ENCODE data around the gene CBLN3.

GRCh38 chr14:24379907-24380730 lies 49.3 kb downstream of the CBLN3 start:
- no peak for TF ChIP-seq CTCF (IDR thresholded peaks at IDR 0.05 in 2 of 3, conservative IDR thresholded peaks at IDR 0.05 in 1 of 3; ENCODE audit: borderline replicate concordance in 1 of 3, insufficient read depth in 1 of 3, low read depth in 2 of 3, low read length in 2 of 3)
- no peak for TF ChIP-seq POLR2A (IDR thresholded peaks at IDR 0.05; ENCODE audit: borderline replicate concordance, extremely low read depth, insufficient read depth, insufficient read length)
- no peak for TF ChIP-seq CBX3 (IDR thresholded peaks at IDR 0.05; ENCODE audit: low read depth)
- no peak for TF ChIP-seq YY1 (IDR thresholded peaks at IDR 0.05; ENCODE audit: extremely low read depth, insufficient replicate concordance, low read depth, low read length)
- no peak for TF ChIP-seq EZH2 (IDR thresholded peaks at IDR 0.05)
- TF ChIP-seq REST (IDR thresholded peaks at IDR 0.05; ENCODE audit: low read depth) = no peak
- TF ChIP-seq RAD21 (IDR thresholded peaks at IDR 0.05; ENCODE audit: low read depth) = no peak
- no peak for TF ChIP-seq JUND (IDR thresholded peaks at IDR 0.05)
- TF ChIP-seq TCF7L2 (IDR thresholded peaks at IDR 0.05; ENCODE audit: borderline replicate concordance, extremely low read depth, insufficient read depth, insufficient read length) = no peak
- no peak for TF ChIP-seq POLR2AphosphoS5 (IDR thresholded peaks at IDR 0.05; ENCODE audit: low read depth, low read length)
- no peak for TF ChIP-seq FOSL1 (IDR thresholded peaks at IDR 0.05; ENCODE audit: low read depth)
- TF ChIP-seq SIN3A (IDR thresholded peaks at IDR 0.05; ENCODE audit: low read depth) = no peak
- no peak for TF ChIP-seq EZH2phosphoT487 (IDR thresholded peaks at IDR 0.05; ENCODE audit: borderline replicate concordance)
- no peak for TF ChIP-seq EGR1 (IDR thresholded peaks at IDR 0.05; ENCODE audit: low read depth)
